Measurements from ENCODE around the gene CSNK2B.

CSNK2B gene

GRCh38 chr6:31633447-31633846 lies 32.4 kb upstream of the CSNK2B start:
- Histone ChIP-seq H3K4me2 (ENCODE audit: low read length) (no peak overlapping the region), H3K9me2 (ENCODE audit: low read depth, low read length) (no peaks in the 10 kb centered on the region), H3K9me3 (ENCODE audit: low read length) (no peaks in the 10 kb centered on the region), H3K36me3 (ENCODE audit: insufficient read depth, low read length) (peaks cover 99% of the 10 kb centered on the region), H3K9ac (ENCODE audit: low read length) (no peak overlapping the region), H3K27me3 (ENCODE audit: insufficient read depth, low read length) (no peaks in the 10 kb centered on the region), H3K27ac (ENCODE audit: low read depth, low read length, poor library complexity, severe bottlenecking) (no peak overlapping the region), H3K79me2 (ENCODE audit: insufficient read depth, low read length) (no peaks in the 10 kb centered on the region), H4K20me1 (ENCODE audit: insufficient read depth, low read length) (no peaks in the 10 kb centered on the region), H3K4me3 (ENCODE audit: low read depth, low read length, poor library complexity, severe bottlenecking) (no peak overlapping the region), H3K4me1 (ENCODE audit: insufficient read depth, low read length, severe bottlenecking) (no peaks in the 10 kb centered on the region), H2AFZ (ENCODE audit: low read length) (no peak overlapping the region), H3F3A (ENCODE audit: insufficient read depth, low read length) (peaks cover 4% of the 10 kb centered on the region; the same call in 1 of the 2 replicates)
- no peak for TF ChIP-seq EZH2 (IDR thresholded peaks at IDR 0.05; ENCODE audit: borderline replicate concordance, low read length)
- TF ChIP-seq CTCF (IDR thresholded peaks at IDR 0.05; ENCODE audit: low read length): no peak

GRCh38 chr6:31634131-31634530 lies 31.7 kb upstream of the CSNK2B start:
- TF ChIP-seq EZH2 (IDR thresholded peaks at IDR 0.05; ENCODE audit: borderline replicate concordance, low read length): no peak
- no peaks in the 10 kb centered on the region for H4K20me1 ChIP-seq (ENCODE audit: insufficient read depth, low read length)
- no peaks in the 10 kb centered on the region for H3K9me3 ChIP-seq (ENCODE audit: low read length)

DNA sequence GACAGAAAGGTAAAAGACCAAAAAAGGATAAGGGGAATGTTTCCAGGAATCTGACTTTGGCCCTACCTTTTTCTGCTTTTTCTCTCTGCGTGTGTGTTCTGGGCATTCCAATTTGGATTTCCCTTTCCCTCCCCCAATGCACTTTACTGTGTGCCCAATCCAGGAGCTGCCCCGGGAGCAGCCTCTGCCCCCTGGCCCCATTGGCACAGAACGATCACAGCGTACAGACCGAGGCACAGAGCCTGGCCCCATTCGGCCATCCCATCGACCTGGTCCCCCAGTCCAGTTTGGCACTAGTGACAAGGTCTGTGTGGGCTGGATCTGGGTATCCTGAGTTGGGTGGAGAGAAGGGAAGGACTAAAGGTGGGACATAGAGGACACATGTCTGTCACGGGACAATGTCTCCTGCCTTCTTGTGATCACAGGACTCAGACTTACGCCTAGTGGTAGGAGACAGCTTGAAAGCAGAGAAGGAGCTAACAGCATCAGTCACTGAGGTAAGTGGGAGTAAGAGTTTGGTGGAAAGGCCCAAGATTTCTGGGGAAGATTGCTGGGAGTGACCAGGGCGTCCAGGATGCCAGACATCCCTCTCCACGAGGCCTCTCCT lies 30.8 kb upstream of the CSNK2B start:
- Histone ChIP-seq H3K9me3 (ENCODE audit: low read length) (no peaks in the 10 kb centered on the region), H2AFZ (ENCODE audit: low read length) (no peak overlapping the region), H3K4me1 (ENCODE audit: insufficient read depth, low read length, severe bottlenecking) (no peaks in the 10 kb centered on the region), H4K20me1 (ENCODE audit: insufficient read depth, low read length) (no peaks in the 10 kb centered on the region), H3K27me3 (ENCODE audit: insufficient read depth, low read length) (no peaks in the 10 kb centered on the region), H3K9ac (ENCODE audit: low read length) (no peak overlapping the region), H3K79me2 (ENCODE audit: insufficient read depth, low read length) (no peaks in the 10 kb centered on the region), H3K9me2 (ENCODE audit: low read depth, low read length) (no peaks in the 10 kb centered on the region), H3K27ac (ENCODE audit: low read depth, low read length, poor library complexity, severe bottlenecking) (no peak overlapping the region), H3F3A (ENCODE audit: insufficient read depth, low read length) (peaks cover 4% of the 10 kb centered on the region; the same call in 1 of the 2 replicates), H3K4me3 (ENCODE audit: low read depth, low read length, poor library complexity, severe bottlenecking) (no peak overlapping the region), H3K4me2 (ENCODE audit: low read length) (no peak overlapping the region), H3K36me3 (ENCODE audit: insufficient read depth, low read length) (peaks cover 99% of the 10 kb centered on the region)
- TF ChIP-seq CTCF (IDR thresholded peaks at IDR 0.05; ENCODE audit: low read length): no peak
- no peak for TF ChIP-seq EZH2 (IDR thresholded peaks at IDR 0.05; ENCODE audit: borderline replicate concordance, low read length)

More at GRCh38 chr6:31634131-31634530, 31.7 kb upstream of the CSNK2B start:
- Histone ChIP-seq H3K4me3 (ENCODE audit: low read depth, low read length, poor library complexity, severe bottlenecking) (no peak overlapping the region), H3F3A (ENCODE audit: insufficient read depth, low read length) (peaks cover 4% of the 10 kb centered on the region; the same call in 1 of the 2 replicates), H3K79me2 (ENCODE audit: insufficient read depth, low read length) (no peaks in the 10 kb centered on the region), H3K27ac (ENCODE audit: low read depth, low read length, poor library complexity, severe bottlenecking) (no peak overlapping the region), H3K27me3 (ENCODE audit: insufficient read depth, low read length) (no peaks in the 10 kb centered on the region), H3K4me2 (ENCODE audit: low read length) (no peak overlapping the region), H3K4me1 (ENCODE audit: insufficient read depth, low read length, severe bottlenecking) (no peaks in the 10 kb centered on the region), H3K9me2 (ENCODE audit: low read depth, low read length) (no peaks in the 10 kb centered on the region), H2AFZ (ENCODE audit: low read length) (no peak overlapping the region), H3K36me3 (ENCODE audit: insufficient read depth, low read length) (peaks cover 99% of the 10 kb centered on the region), H3K9ac (ENCODE audit: low read length) (no peak overlapping the region)
